Measurements from ENCODE around the gene SLC16A6.
A peak's percentile ranks its signal among the peaks of the same experiment; 100 is the strongest.
"Not testable (repeated sequence)": the region's sequence is repeated elsewhere in the genome, so short reads cannot be mapped to it uniquely, and the experiment has no call there.

The SLC16A6 gene, protein sequence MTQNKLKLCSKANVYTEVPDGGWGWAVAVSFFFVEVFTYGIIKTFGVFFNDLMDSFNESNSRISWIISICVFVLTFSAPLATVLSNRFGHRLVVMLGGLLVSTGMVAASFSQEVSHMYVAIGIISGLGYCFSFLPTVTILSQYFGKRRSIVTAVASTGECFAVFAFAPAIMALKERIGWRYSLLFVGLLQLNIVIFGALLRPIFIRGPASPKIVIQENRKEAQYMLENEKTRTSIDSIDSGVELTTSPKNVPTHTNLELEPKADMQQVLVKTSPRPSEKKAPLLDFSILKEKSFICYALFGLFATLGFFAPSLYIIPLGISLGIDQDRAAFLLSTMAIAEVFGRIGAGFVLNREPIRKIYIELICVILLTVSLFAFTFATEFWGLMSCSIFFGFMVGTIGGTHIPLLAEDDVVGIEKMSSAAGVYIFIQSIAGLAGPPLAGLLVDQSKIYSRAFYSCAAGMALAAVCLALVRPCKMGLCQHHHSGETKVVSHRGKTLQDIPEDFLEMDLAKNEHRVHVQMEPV

DNA sequence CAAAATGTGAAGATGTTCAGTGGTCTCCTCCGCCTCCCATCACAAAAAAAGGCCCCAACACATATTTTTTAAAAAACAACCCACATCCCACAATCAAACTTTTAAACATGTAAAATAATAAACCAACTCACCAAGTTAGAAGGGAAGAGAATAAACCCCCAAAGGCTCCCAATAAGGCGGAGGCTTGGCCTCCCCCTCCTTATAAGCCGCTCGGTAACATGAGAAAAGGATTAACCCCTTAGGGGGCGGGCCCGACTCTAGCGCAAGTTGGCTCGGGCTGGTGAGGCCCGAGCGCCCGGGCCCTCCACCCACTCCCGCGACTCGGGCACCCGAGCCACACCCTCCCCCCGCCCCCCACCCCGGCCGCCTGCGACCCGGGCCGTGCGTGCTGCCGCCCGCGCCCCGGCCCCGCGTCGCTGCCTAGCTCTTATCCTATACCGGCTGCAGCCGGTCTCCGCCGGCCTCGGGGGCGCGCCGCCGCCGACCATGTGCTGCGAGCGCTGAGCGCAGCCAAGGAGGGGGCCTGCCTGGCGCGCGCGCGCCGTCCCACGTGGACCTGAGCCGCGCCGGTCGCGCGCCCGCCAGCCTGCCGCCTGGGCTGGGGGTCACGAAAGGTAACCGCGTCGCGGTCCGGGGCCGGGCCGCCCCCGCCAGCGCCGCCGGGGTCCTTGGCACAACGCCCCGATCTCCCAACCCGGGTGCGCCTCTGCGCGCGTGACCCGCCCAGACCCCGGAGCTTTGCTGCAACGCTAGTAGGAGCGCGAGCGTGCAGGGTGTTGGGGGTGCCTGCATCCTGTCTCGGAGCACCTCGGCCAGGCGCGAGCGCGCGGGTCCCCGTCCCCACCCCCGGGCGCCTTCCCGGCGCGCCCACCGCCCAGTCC lies at the start of gene SLC16A6, which contains the start of gene ARSG:
Gene SLC16A6 (minus strand): TSS at position 173 of the 881 bp plus-strand sequence. CDS start 12,807 bp downstream, outside the sequence.
Gene ARSG (plus strand): TSS at position 541 of the 881 bp plus-strand sequence. CDS start 15,999 bp downstream, outside the sequence.
- DNase-seq (ENCODE audit: low read depth, low spot score): no peak

DNA sequence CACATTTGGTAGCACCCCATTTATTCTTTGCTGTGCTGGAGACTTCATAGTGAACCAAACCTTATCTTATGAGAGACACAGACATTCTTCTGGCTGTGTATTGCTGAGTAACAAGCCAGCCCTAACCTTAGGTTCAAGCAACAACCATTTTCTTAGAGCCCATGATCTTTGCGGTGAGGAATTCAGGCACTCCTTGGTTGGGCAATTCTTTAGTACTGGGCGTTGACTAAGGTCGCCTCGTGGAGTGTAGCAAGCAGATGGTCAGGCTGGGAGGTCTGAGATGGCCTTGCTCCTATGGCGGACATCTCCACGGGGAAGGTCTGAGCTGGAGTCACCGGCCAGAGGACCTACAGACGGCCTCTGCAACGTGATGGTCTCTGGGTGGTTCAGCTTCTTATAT lies 43.5 kb upstream of the SLC16A6 start:
- no peak for DNase-seq (ENCODE audit: low read depth, low spot score)

DNA sequence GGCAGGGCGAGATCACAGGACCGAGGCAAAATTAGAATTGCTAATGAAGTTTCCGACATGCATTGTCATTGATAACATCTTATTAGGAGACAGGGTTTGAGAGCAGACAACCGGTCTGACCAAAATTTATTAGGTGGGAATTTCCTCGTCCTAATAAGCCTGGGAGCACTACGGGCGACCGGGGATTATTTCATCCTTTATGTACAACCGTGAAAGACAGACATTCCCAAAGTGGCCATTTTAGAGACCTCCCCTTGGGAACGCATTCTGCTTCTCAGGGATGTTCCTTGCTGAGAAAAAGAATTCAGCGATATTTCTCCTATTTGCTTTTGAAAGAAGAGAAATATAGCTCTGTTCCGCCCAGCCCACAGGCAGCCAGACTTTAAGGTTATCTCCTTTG lies 41.0 kb upstream of the SLC16A6 start:
- DNase-seq (ENCODE audit: low read depth, low spot score): not testable (repeated sequence)

DNA sequence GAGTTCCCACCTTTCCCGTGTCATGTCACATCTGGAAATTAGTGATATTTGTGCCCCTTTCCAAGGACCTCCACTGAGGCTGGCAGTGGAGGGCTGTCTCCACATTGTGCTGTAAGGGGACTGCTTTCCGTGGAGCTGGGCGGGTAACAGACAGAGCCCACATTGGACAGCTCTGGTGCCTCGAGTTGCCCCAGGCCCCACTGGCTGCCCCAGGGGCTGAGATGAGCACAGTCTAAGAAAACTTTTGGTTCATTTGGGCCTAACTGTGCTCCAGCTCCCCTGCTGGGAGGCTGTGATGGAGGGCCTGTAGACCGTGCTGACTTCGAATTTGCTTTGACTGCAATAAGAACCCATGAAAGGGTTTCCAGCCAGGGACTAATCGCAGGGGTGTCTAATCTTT lies 38.4 kb upstream of the SLC16A6 start:
- no peak for DNase-seq (ENCODE audit: low read depth, low spot score)

DNA sequence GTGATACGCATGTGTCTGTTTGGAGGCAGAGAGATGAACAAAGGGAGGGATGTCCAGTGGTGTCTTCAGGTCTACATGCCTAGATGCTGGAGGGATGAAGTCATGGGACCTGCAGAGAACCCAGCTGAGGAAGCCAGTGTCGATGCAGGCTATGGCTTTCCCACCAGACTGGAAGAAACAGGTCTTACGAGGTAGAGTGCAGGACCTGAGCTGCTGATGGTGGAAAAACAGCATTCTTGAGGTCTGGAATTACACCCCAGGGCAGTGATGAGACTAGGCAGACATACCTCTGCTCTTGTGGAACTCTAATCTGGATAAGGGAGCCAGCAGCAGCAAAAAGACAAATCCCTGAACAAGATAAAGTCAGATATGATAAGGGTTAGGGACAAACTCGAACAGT lies 37.7 kb upstream of the SLC16A6 start:
- DNase-seq (ENCODE audit: low read depth, low spot score): no peak

DNA sequence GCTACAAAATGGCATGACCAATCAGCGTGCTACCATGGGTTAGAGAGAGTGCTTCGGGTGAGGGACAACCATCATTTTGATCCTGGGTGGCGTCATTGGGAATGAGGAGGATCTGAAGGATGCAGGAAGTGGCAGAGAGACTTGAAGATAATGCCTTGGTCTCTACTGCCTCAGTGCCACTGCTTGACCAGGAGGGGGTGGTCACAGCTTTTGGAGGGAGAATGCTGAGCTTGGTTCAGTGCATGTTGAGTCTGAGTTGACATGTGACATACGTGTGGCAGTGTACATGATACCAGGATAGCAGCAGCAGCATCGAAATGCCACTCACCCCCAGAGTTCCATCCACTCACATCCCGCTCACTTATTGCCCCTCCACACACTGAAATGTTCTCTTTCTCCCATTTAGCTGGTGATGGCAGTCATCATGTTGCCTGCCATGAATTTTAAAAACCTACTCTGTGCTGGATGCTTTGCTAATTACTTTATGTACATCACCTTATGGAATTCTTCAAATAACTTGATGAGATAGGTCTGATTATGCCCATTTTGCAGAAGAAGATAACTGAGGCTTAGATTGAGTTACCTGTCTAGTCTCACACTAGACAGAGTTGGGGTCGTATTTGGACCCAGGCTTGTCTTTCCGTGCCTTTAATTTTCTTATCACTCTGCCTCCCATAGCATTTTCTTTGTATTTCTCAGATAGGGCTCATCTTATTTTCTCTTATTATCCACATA lies 37.1 kb upstream of the SLC16A6 start:
- DNase-seq (ENCODE audit: low read depth, low spot score): no peak

DNA sequence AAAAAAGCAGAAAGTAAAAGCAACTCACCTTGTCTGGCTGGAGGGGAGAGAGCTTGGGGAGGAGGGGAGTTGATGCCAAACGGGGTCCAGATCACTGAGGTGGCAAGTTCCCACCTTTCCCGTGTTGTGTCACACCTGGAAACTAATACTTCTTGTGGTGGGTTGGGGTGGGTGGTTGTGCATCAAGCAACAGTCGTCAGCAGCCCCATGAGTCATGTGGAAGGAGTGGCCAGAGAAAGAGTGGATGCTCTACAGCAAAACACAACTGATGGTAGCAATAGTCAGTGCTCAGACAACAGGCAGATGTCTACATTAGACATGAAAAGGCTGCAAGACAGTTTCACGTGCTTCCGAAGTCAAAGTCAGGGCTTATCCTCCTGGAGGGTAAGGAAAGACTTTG lies 35.8 kb upstream of the SLC16A6 start:
- no peak for DNase-seq (ENCODE audit: low read depth, low spot score)

DNA sequence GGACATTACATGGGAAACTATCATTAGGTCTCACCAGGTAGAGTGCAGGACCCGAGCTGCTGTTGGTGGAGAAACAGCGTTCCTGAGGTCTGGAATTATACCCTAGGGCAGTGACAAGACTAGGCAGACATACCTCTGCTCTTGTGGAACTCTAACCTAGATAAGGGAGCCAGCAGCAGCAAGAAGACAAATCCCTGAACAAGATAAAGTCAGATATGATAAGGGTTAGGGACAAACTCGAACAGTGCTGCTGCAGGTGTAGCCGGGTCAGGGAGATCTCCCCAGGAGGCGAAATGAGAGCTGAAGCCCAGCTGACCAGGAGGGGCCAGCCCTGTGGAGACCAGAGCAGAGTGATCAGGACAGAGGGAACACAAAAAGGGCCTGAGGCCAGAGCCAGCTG lies 35.0 kb upstream of the SLC16A6 start:
- DNase-seq (ENCODE audit: low read depth, low spot score): no peak

DNA sequence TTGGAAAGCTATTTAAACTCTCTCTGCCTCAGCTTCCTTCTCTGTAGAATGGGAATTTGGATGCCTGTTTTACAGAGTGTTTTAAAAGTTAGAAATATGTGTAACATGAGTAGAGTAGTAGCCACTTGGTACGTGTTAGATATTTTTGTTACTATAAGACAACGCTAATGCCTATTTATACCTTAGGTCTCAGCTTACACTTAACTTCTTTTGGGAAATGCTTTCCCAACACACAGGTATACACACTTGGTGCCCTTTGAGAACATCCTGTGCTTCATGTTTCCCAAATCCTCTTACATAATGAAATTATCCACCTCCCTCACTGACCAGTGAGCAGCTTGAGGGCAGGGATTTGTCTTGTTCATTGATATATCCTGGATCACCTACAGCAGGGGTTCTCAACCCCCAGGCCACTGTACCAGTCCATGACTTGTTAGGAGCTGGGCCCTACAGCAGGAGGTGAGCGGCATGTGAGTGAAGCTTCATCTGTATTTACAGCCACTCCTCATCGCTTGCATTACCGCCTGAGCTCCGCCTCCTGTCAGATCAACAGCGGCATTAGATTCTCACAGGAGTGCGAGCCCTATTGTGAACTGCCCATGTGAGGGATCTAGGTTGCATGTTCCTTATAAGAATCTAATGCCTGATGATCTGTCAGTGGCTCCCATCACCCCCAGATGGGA lies 33.9 kb upstream of the SLC16A6 start:
- DNase-seq (ENCODE audit: low read depth, low spot score): no peak

DNA sequence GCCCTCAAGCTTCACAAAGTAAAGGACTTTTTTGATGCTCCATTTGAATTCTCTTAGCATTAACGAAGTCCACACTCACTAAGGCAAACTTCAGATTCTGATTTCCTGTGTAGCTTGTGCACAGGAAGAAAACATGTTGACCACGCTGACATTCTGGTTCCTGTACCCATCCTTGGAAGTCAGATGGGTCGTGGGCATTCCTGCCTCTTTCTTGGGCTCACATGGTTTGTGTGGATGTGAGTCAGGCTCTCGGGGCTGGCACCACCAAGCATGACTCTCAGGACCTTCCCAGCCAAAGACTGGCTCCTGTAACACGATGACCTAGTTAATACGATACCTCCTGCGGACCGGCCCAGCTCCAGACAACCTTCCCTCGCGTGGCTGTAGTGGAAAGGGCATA lies 33.2 kb upstream of the SLC16A6 start:
- no peak for DNase-seq (ENCODE audit: low read depth, low spot score)

DNA sequence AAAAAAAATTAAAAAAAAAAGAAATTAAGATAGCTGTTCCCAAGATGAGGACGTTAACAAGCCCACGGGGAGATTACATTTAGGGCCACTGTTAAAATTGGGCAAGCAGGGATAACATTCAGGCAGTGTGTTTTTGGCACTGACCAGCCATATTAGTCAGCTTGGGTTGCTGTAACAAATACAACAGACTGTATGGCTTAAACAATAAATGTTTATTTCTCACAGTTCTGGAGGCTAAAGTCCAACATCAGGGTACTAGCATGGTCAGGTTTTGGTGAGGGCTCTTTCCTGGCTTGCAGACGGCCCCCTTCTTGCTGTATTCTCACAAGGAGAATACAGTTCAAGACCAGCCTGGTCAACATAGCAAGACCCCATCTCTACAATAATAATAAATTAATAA lies 31.7 kb upstream of the SLC16A6 start:
- no peak for DNase-seq (ENCODE audit: low read depth, low spot score)

DNA sequence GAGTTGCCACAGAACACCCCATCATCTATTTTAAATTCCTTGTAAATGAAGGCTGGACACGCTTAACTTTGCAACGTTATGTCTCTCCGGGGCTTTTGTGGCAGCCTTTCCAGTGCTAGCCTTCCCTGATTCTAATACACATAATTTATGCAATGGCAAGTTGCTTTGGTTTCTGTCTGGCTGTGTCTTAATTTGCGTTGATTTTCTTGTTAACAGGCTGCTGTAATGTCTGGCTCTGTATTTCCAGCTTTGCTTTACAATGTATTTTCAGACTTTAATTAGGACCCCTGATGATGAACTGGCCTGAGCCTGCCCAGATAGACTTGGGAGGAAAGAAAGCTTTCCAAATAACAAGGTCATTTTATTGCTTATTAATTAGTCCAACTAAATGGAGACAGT lies 30.6 kb upstream of the SLC16A6 start:
- DNase-seq (ENCODE audit: low read depth, low spot score): no peak

DNA sequence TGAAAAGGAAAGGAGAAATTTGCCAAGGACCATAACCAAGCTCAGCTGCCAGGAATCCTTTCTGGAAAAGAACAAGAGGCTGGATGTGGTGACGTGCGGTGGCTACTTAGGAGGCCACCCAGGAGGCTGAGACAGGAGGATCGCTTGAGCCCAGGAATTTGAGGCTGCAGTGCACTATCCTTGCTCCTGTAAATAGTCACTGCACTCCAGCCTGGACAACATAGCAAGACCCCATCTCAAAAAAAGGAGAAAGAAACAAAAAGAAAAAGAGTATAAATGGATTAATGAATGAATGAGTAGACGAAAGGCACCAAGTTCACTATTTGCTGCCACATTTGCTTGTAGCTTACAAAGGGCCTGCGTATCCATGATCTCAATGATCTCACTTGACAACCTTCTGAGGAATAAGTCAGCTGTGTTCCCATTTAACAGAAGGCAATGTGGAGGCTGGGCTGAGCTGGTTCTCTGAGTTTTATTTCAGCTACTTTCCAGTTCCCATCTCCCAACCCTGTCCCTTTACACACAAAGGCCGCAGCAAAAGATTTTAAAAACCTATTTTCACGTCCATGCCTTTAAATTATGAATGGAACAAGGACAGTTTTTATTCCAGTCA lies 30.1 kb upstream of the SLC16A6 start:
- DNase-seq (ENCODE audit: low read depth, low spot score): no peak

DNA sequence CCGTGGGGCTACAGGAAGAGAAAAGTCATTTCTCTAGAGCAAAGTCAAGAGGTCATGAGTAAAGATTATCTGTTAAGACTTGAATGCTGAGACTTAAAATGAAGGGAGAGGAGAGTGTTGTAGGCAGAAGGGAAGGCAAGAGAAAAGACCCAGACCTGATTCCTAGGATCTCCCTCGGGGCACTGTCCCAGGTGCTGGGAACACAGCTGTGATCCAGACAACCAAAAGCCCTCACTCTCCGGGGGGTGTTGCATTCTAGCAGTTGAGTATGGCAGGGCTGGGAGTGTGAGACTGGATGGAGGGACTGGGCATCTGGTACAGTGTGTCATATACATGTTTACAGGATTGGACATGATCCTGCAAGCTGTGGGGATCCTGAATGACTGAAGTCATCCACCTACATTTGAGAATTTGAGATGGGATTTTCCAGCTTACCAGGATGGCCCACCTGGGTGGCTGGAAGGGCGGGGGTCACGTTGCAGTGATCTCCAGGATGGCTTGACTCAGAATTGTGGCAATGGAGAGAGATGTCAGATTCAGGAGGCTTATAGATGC lies 29.5 kb upstream of the SLC16A6 start:
- no peak for DNase-seq (ENCODE audit: low read depth, low spot score)

DNA sequence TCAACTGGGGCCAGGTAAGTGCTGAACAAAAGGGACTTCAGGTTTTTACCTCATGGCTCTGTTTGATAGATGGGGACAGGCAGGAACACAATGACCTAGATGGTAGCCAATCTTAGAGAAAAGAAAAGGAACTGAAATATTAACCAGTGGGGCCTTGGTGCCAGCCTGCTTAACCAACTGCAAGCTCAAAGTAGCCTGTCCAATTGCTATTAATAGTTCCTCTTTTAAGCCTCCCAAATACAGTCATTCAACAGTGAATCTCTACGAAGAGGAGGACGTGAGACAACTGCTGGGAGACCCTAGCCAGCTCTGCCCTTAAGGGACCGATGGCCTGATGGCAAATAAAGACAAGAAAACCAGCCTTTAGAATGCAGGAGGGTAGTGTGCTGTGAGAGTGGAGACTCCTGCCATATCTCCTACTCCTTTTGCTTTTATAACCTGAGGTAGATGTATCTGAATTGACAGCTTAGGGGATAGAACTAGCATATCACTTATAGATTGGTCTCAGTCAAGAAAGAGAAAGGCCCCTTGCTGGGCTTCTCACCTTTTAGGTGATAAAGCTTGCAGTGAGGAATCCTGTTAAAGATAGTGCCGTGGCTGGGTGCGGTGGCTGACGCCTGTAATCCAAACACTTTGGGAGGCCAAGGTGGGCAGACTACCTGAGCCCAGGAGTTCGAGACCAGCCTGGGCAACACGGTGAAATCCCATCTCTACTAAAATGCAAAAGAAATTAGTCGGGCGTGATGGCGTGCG lies 28.7 kb upstream of the SLC16A6 start:
- DNase-seq (ENCODE audit: low read depth, low spot score): no peak

DNA sequence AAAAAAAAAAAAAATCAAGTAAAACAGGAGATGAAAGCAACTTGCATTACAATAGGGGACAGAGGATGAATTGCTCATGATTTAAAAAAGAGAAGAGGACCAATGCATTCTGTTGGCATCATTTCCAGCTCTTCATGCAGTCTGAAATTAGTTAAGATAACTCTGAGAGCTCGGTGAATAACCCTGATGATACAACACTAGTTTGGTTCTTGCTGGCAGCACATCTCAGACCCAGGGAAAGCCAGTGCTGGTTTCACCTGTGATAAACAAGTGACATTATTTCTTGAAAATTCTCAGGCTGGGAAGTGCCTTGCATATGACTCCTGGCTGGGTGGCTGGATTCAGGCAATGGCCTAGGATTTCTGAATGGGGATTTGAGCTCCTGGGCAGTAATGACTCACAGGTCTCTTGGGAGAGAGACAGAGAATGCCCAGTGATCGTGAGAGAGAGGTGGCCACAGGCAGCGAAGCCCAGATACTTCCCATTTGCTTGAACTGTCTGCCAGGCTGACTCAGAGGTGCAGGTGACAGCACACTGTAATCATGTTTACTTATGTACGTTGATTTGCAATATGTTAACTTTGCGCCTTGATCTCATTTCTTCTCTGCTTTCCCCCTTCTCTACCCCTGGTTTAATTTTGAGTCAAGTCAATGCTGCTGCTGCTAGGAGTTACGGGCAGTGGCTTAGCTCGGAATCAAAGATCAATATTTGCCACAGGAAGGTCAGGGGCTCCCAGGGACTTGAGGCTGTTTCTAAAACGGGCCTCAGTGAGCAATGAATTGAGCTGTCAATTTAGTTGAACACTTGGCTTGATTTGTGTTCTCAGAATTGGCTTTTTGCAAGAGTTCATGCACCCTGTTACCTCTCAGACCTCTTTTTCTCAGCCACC lies 27.4 kb upstream of the SLC16A6 start:
- peak; percentile 32 for DNase-seq (ENCODE audit: low read depth, low spot score)

DNA sequence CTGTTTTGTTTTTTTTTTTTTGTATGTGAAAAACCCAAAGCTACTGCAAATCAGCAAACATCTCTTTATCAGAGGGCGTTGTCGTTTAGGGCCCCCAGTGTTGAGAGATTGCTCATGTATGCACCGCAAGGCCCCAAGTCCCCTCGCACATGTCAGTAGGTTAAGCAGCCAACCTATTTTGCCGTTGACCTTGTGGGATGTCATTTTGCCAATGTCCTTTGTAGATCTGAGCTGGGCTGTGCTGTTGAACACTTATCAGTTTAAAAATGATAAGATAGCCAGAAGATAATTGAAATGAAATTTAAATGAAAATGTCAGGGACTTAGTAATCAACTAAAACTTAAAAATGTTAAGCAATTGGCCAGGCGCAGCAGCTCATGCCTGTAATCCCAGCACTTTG lies 26.5 kb upstream of the SLC16A6 start:
- no peak for DNase-seq (ENCODE audit: low read depth, low spot score)

DNA sequence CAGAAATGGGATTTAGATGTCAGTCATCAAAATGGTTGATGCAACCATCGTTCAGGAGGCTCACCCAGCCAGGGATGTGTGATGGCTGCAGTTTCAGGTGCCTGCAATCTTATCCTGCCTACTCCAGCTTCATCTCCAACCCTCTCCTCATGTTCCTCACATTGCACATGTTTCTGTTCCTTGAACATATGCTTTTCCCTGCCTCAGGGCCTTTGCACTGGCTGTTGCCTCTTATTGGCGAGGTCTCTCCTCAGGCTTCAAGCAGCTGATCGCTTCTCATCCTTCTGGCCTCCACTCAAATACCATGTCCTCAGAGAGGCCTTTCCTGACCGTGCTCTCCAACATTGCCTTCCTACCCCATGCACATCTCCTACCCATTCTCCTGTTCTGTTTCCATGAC lies 25.0 kb upstream of the SLC16A6 start:
- no peak for DNase-seq (ENCODE audit: low read depth, low spot score)
